ENCODE results near the gene POLR1D. TPM values are rescaled to one million over a fixed set of nuclear protein-coding genes. Genes with fewer than 3 reads are reported as not detected.
A peak's percentile ranks its signal among the peaks of the same experiment; 100 is the strongest.

The POLR1D gene
- total and polyA plus RNA-seq, 8 donors, result 98.7 to 161 (median 139) TPM

DNA sequence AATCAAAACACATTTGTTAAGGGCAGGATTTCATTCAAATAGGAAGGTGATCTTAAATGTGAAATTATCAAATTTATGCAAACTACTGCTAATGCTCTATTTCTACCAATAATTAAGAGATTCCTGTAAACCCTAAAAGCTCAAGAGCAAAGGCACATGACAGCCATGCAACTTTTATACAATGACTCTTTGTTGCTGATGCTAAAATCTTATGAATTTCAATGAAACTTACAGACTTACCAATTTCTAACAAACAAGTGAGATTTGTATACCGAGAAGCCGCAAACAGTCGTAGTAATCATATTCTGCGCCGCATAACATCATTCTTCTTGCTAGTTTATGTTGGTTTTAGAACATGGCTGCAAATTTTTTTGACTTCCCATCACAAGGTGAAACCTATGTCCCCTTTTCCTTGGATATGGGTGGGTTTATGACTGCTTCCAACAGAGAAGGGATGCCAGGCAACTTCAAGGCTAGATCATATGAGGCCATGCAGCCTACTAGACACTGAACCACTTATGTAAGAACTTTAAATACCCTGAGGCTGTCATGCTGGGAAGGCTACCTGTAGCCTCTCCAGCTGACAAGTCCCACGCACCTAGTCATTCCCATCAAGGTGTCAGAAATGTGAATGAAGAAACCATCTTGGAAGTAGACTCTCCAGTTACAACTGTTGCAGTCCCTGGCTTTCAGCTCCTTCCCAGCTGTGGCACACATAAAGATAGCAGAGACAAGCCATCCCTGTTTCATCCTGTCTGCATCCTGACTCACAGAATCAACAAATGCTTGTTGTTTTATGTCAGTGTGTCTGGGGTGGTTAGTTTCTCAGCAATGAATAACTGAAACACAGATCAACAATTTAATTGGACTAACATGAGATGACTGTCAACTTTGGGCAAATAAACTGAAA is 43.3 kb upstream of the POLR1D start:
- intact Hi-C loops (cut with DNase I), result no loop called here
- TF ChIP-seq, protein P1, sequence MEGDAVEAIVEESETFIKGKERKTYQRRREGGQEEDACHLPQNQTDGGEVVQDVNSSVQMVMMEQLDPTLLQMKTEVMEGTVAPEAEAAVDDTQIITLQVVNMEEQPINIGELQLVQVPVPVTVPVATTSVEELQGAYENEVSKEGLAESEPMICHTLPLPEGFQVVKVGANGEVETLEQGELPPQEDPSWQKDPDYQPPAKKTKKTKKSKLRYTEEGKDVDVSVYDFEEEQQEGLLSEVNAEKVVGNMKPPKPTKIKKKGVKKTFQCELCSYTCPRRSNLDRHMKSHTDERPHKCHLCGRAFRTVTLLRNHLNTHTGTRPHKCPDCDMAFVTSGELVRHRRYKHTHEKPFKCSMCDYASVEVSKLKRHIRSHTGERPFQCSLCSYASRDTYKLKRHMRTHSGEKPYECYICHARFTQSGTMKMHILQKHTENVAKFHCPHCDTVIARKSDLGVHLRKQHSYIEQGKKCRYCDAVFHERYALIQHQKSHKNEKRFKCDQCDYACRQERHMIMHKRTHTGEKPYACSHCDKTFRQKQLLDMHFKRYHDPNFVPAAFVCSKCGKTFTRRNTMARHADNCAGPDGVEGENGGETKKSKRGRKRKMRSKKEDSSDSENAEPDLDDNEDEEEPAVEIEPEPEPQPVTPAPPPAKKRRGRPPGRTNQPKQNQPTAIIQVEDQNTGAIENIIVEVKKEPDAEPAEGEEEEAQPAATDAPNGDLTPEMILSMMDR (IDR thresholded peaks at IDR 0.05), result no peak
- DNase-seq, result no peak
- Histone ChIP-seq H3K4me3 (no peak overlapping the region), H3K27ac (no peak overlapping the region), H3K4me1 (peaks cover 5 to 18% (median 6%) of the 10 kb centered on the region in 3 donors), H3K27me3 (no peaks in the 10 kb centered on the region), H3K36me3 (peaks cover 0 to 13% (median 0%) of the 10 kb centered on the region in 3 donors), H3K9me3 (no peaks in the 10 kb centered on the region)
- peak in 2 of 4 donors; percentile 21 to 25 for ATAC-seq
- no peak for FAIRE-seq
- WGBS, 2 donors, result 93% methylated on average over 6 of the region's 6 CpGs

DNA sequence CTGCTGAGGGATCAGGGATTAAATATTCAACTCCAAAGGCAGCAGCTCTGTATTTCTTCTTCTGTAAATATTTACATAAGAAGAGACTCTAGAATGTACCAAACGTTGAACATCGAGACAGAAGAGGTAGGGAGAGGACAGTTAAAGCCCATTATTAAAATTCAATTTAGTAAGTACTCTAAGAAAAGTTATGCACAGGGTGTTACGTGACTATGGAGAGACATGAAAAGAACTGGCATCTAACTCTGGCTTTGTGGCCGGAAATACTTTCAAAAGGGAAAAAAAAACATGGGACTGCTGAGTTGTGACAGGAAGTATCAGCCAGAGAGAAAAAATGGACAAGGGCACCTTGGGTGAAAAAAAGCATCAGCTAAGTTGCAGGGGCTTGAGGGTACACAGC is 38.0 kb upstream of the POLR1D start:
- FAIRE-seq (no peak), ATAC-seq (peak in 1 of 4 donors; percentile 15), DNase-seq (no peak)
- Histone ChIP-seq H3K36me3 (peaks cover 0 to 9% (median 0%) of the 10 kb centered on the region in 3 donors), H3K9me3 (no peaks in the 10 kb centered on the region), H3K4me3 (no peak overlapping the region), H3K27me3 (no peaks in the 10 kb centered on the region), H3K27ac (no peak overlapping the region), H3K4me1 (peaks cover 5 to 8% (median 6%) of the 10 kb centered on the region in 3 donors)
- WGBS, 2 donors, result 26 to 36% methylated on average over 4 of the region's 4 CpGs
- intact Hi-C loops (cut with DNase I), result no loop called here
- TF ChIP-seq, protein P1 (IDR thresholded peaks at IDR 0.05), result no peak

DNA sequence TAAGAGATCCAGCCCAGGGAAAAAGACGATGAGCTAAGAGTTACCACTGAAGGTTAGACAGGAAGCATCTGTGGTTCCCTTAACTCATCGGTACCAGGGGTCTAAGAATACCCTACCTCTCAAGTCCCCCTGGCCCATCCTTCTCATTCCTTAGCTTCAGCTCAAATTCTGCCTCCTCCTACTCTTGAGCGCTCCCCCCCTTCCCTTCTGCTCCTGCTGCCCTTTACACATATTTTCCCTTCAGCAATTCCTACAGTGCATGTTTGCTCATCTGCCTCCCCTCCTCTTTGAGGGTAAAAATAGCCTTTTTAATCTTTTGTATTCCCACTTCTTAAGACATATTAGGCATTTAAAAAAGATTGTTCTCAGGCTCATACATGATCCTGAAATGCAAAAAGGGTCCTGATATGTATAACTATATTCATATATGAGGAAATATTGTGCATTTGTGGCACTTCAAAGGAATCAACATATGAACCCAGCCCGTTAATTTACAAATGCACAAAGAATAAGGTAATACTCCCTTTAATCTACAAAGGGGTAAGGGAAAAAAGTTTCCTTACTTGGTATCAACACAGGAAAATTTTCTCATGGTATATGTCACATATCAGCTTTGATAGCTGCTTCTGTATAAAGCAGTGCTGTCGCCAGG is 34.5 kb upstream of the POLR1D start:
- DNase-seq (no peak), FAIRE-seq (no peak), ATAC-seq (no peak)
- Histone ChIP-seq H3K36me3 (no peaks in the 10 kb centered on the region), H3K27ac (no peak overlapping the region), H3K27me3 (no peaks in the 10 kb centered on the region), H3K4me3 (no peak overlapping the region), H3K4me1 (peaks cover 16 to 25% (median 16%) of the 10 kb centered on the region in 3 donors), H3K9me3 (no peaks in the 10 kb centered on the region)
- intact Hi-C loops (cut with DNase I), result no loop called here
- WGBS, 2 donors, result 84% methylated on average over 5 of the region's 5 CpGs
- TF ChIP-seq, protein P1 (IDR thresholded peaks at IDR 0.05), result no peak

DNA sequence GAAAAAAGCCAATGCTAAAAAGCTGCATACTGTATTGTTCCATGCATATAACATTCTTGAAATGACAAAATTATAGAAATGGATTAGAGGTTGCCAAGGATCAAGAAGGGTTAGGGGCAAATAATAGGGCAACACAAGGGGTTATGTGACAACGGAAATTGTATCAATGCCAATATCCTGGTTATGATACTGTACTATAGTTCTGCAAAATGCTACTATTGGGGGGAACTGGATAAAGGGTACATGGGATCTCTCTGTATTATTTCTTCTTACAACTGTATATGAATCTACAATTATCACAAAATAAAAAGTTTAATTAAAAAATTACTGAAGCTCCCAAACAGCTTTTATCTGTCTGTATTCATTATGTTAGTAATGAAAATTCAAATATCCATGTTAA is 33.3 kb upstream of the POLR1D start:
- 91 to 94% methylated on average over 1 of the region's 1 CpG for WGBS, 2 donors
- DNase-seq (no peak), ATAC-seq (no peak), FAIRE-seq (peak; percentile 9)
- intact Hi-C loops (cut with DNase I), result no loop called here
- Histone ChIP-seq H3K27ac (no peak overlapping the region), H3K4me3 (no peak overlapping the region), H3K4me1 (peaks cover 17 to 33% (median 26%) of the 10 kb centered on the region in 3 donors), H3K36me3 (no peaks in the 10 kb centered on the region), H3K9me3 (no peaks in the 10 kb centered on the region), H3K27me3 (no peaks in the 10 kb centered on the region)
- TF ChIP-seq, protein P1 (IDR thresholded peaks at IDR 0.05), result no peak
